Mesendoderm (in vitro differentiated cells): ENCODE results near the gene CENPO.

Source experiments
- DNase-seq: peaks from one replicate; pipeline ENCODE4 v3.0.0; 2013
- H2AK5ac ChIP-seq: 2 replicates; pipeline ENCODE4 v1.6.1; 2013; ENCODE audit warnings: low read length, inconsistent platforms
- H2BK120ac ChIP-seq: 2 replicates; pipeline ENCODE4 v1.6.1; 2013; ENCODE audit warnings: low read depth, mild to moderate bottlenecking, low read length, moderate library complexity, mixed read lengths
- H2BK15ac ChIP-seq: replicated peaks from 2 replicates; pipeline ENCODE4 v1.6.1; 2013; ENCODE audit warnings: low read depth, mild to moderate bottlenecking, moderate library complexity
- H2BK5ac ChIP-seq: 2 replicates; pipeline ENCODE4 v1.6.1; 2013; ENCODE audit warnings: low read length, inconsistent platforms
- H3K18ac ChIP-seq: 2 replicates; pipeline ENCODE4 v1.6.1; 2013; ENCODE audit warnings: mild to moderate bottlenecking, low read length, mixed read lengths
- H3K23ac ChIP-seq: one replicate; pipeline ENCODE4 v1.6.1; 2013; ENCODE audit warnings: low read length
- H3K27ac ChIP-seq: 2 replicates; pipeline ENCODE4 v1.5.1; 2013; ENCODE audit warnings: low read depth, mild to moderate bottlenecking, inconsistent platforms, low read length, moderate library complexity
- H3K27me3 ChIP-seq: 2 replicates; pipeline ENCODE4 v1.6.1; 2013; ENCODE audit warnings: low read length, control low read depth, mild to moderate bottlenecking, inconsistent platforms; ENCODE audit not compliant: insufficient read depth, poor library complexity
- H3K36me3 ChIP-seq: 2 replicates; pipeline ENCODE4 v1.6.1; 2013; ENCODE audit warnings: low read length, inconsistent platforms; ENCODE audit not compliant: control insufficient read depth, insufficient read depth
- H3K4ac ChIP-seq: one replicate; pipeline ENCODE4 v1.6.1; 2013; ENCODE audit warnings: low read depth, mild to moderate bottlenecking, low read length, moderate library complexity
- H3K4me1 ChIP-seq: 2 replicates; pipeline ENCODE4 v1.6.1; 2013; ENCODE audit warnings: low read depth, low read length, inconsistent platforms; ENCODE audit not compliant: control insufficient read depth
- H3K4me2 ChIP-seq: 2 replicates; pipeline ENCODE4 v1.6.1; 2013; ENCODE audit warnings: low read length
- H3K4me3 ChIP-seq: 2 replicates; pipeline ENCODE4 v1.5.1; 2013; ENCODE audit warnings: mild to moderate bottlenecking, low read length
- H3K56ac ChIP-seq: one replicate; pipeline ENCODE4 v1.6.1; 2013; ENCODE audit warnings: low read length
- H3K79me1 ChIP-seq: 2 replicates; pipeline ENCODE4 v1.6.1; 2013; ENCODE audit warnings: low read length, inconsistent platforms
- H3K79me2 ChIP-seq: 2 replicates; pipeline ENCODE4 v1.6.1; 2013; ENCODE audit warnings: mild to moderate bottlenecking, low read length; ENCODE audit not compliant: control insufficient read depth, insufficient read depth
- H3K9ac ChIP-seq: 2 replicates; pipeline ENCODE4 v1.6.1; 2013; ENCODE audit warnings: low read length, inconsistent platforms
- H4K5ac ChIP-seq: one replicate; pipeline ENCODE4 v1.6.1; 2013; ENCODE audit warnings: low read length
- H4K8ac ChIP-seq: one replicate; pipeline ENCODE4 v1.6.1; 2013; ENCODE audit warnings: low read depth, mild to moderate bottlenecking, control low read depth, low read length, moderate library complexity
- WGBS: extraction: QIAGEN DNeasy Blood & Tissue Kit; methylation state at CpG from one replicate; pipeline ENCODE4 v1.1.7; 2013; ENCODE audit warnings: low lambda C conversion rate, missing lambda C conversion rate; ENCODE audit not compliant: insufficient coverage; ENCODE audit errors: extremely low coverage; 5-methylcytosine and 5-hydroxymethylcytosine counted together

CENPO gene

GRCh38 chr2:24844023-24844685 lies 50.9 kb downstream of the CENPO start:
- no peak overlapping the region for H2BK120ac ChIP-seq
- no peaks in the 10 kb centered on the region for H3K79me1 ChIP-seq
- H3K36me3 ChIP-seq = no peaks in the 10 kb centered on the region
- no peak overlapping the region for H2AK5ac ChIP-seq
- WGBS = no CpG with 5 or more reads among the region's 9 CpGs
- DNase-seq = no peak
- H3K9ac ChIP-seq = no peak overlapping the region
- H4K5ac ChIP-seq = no peak overlapping the region
- no peaks in the 10 kb centered on the region for H3K79me2 ChIP-seq
- H3K23ac ChIP-seq = no peak overlapping the region
- H2BK15ac ChIP-seq = no peak overlapping the region
- no peaks in the 10 kb centered on the region for H3K4me1 ChIP-seq
- H4K8ac ChIP-seq = no peak overlapping the region
- H3K4me2 ChIP-seq = no peak overlapping the region
- no peaks in the 10 kb centered on the region for H3K27me3 ChIP-seq
- H3K56ac ChIP-seq = no peak overlapping the region
- H2BK5ac ChIP-seq = no peak overlapping the region
- H3K4ac ChIP-seq = no peak overlapping the region
- no peak overlapping the region for H3K4me3 ChIP-seq
- H3K18ac ChIP-seq = no peak overlapping the region
- no peak overlapping the region for H3K27ac ChIP-seq

DNA sequence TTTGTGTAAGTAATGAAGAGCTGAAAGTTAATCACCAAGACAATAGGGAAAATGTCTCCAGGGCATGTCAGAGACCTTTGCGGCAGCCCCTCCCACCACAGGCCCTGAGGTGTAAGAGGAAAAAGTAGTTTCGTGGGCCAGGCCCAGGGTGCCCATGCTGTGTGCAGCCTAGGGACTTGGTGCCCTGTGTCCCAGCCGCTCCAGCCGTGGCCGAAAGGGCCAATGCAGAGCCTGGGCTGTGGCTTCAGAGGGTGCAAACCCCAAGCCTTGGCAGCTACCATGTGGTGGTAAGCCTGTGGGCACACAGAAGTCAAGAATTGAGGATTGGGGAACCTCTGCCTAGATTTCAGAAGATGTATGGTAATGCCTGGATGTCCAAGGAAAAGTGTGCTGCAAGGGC lies 52.5 kb downstream of the CENPO start:
- Histone ChIP-seq H2AK5ac (no peak overlapping the region), H3K4me1 (no peaks in the 10 kb centered on the region), H2BK15ac (no peak overlapping the region), H3K9ac (no peak overlapping the region), H3K56ac (no peak overlapping the region), H3K4me3 (no peak overlapping the region), H3K79me2 (no peaks in the 10 kb centered on the region), H2BK120ac (no peak overlapping the region), H4K8ac (no peak overlapping the region), H3K27ac (no peak overlapping the region), H3K23ac (no peak overlapping the region), H3K4me2 (no peak overlapping the region), H3K18ac (no peak overlapping the region), H3K4ac (no peak overlapping the region), H3K27me3 (no peaks in the 10 kb centered on the region), H3K79me1 (no peaks in the 10 kb centered on the region), H3K36me3 (no peaks in the 10 kb centered on the region), H2BK5ac (no peak overlapping the region), H4K5ac (no peak overlapping the region)
- no CpG with 5 or more reads among the region's 5 CpGs for WGBS
- DNase-seq = no peak

DNA sequence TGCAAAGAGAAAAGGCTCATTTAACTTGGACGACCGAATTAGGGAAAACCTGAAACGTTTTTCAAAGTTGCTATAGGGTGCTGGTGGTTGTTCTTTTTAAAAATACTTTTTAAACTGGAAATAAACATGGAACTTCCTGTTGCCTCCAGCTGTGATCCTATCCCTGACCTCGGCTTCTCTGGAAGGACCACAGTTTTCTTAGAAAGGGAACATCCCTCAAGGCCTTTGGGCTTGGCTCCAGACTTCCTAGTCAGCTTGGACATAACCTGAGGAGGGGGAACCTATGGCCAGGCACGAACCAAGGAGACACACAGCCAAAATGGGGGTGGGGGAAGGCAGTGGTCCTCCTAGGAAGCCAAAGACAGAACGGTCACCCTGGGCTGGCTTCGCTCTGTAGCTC lies 57.7 kb downstream of the CENPO start:
- peaks cover under 1% of the 10 kb centered on the region for H3K4me1 ChIP-seq
- H3K4me2 ChIP-seq = no peak overlapping the region
- no CpG with 5 or more reads among the region's 7 CpGs for WGBS
- no peaks in the 10 kb centered on the region for H3K79me2 ChIP-seq
- peaks cover 2% of the 10 kb centered on the region for H3K36me3 ChIP-seq
- H3K23ac ChIP-seq = no peak overlapping the region
- no peak for DNase-seq
- no peak overlapping the region for H3K18ac ChIP-seq
- H3K9ac ChIP-seq = no peak overlapping the region
- no peak overlapping the region for H2BK120ac ChIP-seq
- H4K8ac ChIP-seq = no peak overlapping the region
- H3K27ac ChIP-seq = no peak overlapping the region
- H4K5ac ChIP-seq = no peak overlapping the region
- H2BK5ac ChIP-seq = no peak overlapping the region
- no peak overlapping the region for H3K4ac ChIP-seq
- no peaks in the 10 kb centered on the region for H3K27me3 ChIP-seq
- no peak overlapping the region for H2BK15ac ChIP-seq
- H3K56ac ChIP-seq = no peak overlapping the region
- H3K4me3 ChIP-seq = no peak overlapping the region
- H3K79me1 ChIP-seq = no peaks in the 10 kb centered on the region
- no peak overlapping the region for H2AK5ac ChIP-seq

DNA sequence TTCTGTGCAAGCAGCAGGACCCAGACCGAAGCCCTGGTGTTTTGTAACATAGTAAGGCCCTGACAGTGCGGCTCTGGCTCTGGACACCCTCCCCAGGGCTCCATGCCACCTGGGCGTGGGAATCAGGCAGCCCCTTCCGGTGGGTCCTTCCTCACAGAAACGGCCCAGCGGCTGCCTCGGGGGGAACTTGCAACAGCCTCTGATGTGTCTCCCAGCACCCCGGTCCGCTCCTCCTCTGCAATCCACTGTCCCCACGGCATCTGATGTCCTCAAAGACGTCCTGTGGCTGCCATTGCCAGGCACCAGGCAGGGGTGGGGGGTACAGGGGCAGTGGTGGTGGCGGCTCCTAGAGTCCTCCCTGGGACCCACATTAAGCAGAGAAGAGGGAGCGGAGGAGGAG lies 58.8 kb downstream of the CENPO start:
- WGBS = no CpG with 5 or more reads among the region's 13 CpGs
- no peak overlapping the region for H2BK120ac ChIP-seq
- no peak overlapping the region for H3K9ac ChIP-seq
- no peak overlapping the region for H2BK15ac ChIP-seq
- no peak overlapping the region for H3K4ac ChIP-seq
- H2AK5ac ChIP-seq = no peak overlapping the region
- H3K79me2 ChIP-seq = no peaks in the 10 kb centered on the region
- H3K18ac ChIP-seq = no peak overlapping the region
- H3K27ac ChIP-seq = no peak overlapping the region
- peaks cover 2% of the 10 kb centered on the region for H3K36me3 ChIP-seq
- no peak overlapping the region for H3K23ac ChIP-seq
- no peaks in the 10 kb centered on the region for H3K27me3 ChIP-seq
- no peak overlapping the region for H2BK5ac ChIP-seq
- no peak overlapping the region for H4K5ac ChIP-seq
- peaks cover 2% of the 10 kb centered on the region for H3K4me1 ChIP-seq
- DNase-seq = no peak
- no peak overlapping the region for H3K4me3 ChIP-seq
- H3K4me2 ChIP-seq = no peak overlapping the region
- no peak overlapping the region for H4K8ac ChIP-seq
- H3K56ac ChIP-seq = no peak overlapping the region
- H3K79me1 ChIP-seq = no peaks in the 10 kb centered on the region

DNA sequence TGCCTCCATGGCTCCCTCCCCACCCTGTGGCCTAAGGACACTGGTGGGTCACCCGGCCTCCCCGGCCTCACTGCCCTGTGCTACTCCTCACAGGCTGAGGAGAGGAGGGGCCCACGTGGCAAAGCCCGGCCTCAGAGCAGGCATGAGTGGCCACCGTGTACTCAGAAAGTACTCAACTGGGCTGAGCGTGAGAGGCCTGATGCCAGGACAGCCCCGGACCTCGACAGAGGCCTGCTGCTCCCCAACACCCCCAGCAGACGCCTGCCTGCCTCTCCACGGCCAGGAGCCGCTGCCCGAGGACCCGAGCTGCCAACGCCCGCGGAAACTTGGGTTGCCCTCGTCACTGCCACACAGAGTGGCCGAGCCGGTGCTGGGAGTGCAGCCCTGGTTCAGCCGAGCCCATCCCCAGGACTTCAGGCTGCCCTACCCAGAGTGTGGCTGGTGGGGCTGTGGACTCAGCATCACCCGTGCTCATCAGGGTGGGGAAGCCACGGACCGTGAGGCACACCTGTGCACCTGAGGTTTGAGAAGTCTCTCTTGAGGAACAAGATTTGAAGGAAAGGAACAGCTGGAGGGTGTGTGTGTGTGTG lies 59.3 kb downstream of the CENPO start:
- Histone ChIP-seq H3K23ac (no peak overlapping the region), H3K4me2 (no peak overlapping the region), H2BK5ac (no peak overlapping the region), H3K4me1 (peaks cover 2% of the 10 kb centered on the region), H3K79me2 (no peaks in the 10 kb centered on the region), H3K27me3 (no peaks in the 10 kb centered on the region), H3K9ac (no peak overlapping the region), H4K8ac (no peak overlapping the region), H4K5ac (no peak overlapping the region), H2BK120ac (no peak overlapping the region), H3K36me3 (peaks cover 2% of the 10 kb centered on the region), H3K4ac (no peak overlapping the region), H3K56ac (no peak overlapping the region), H2BK15ac (no peak overlapping the region), H3K27ac (no peak overlapping the region), H3K18ac (no peak overlapping the region), H3K4me3 (no peak overlapping the region), H2AK5ac (no peak overlapping the region), H3K79me1 (no peaks in the 10 kb centered on the region)
- WGBS = no CpG with 5 or more reads among the region's 23 CpGs
- DNase-seq = no peak

- Histone ChIP-seq H3K79me1 (no peaks in the 10 kb centered on the region), H3K79me2 (no peaks in the 10 kb centered on the region), H3K18ac (no peak overlapping the region), H3K27me3 (no peaks in the 10 kb centered on the region), H3K4me2 (no peak overlapping the region), H2BK5ac (no peak overlapping the region), H3K36me3 (peaks cover 2% of the 10 kb centered on the region), H3K27ac (no peak overlapping the region), H2BK120ac (no peak overlapping the region), H2AK5ac (no peak overlapping the region), H3K56ac (no peak overlapping the region), H2BK15ac (no peak overlapping the region), H3K4me1 (peaks cover 2% of the 10 kb centered on the region), H3K4me3 (no peak overlapping the region), H3K9ac (no peak overlapping the region), H3K23ac (no peak overlapping the region), H4K5ac (no peak overlapping the region), H3K4ac (no peak overlapping the region), H4K8ac (no peak overlapping the region)
- DNase-seq = no peak
- no CpG with 5 or more reads among the region's 9 CpGs for WGBS
Measured at GRCh38 chr2:24853046-24853445, 59.8 kb downstream of the CENPO start.
